ENCODE measurements around the gene CLDN24.
"Not testable (repeated sequence)": the region's sequence is repeated elsewhere in the genome, so short reads cannot be mapped to it uniquely, and the experiment has no call there.

The CLDN24 gene

DNA sequence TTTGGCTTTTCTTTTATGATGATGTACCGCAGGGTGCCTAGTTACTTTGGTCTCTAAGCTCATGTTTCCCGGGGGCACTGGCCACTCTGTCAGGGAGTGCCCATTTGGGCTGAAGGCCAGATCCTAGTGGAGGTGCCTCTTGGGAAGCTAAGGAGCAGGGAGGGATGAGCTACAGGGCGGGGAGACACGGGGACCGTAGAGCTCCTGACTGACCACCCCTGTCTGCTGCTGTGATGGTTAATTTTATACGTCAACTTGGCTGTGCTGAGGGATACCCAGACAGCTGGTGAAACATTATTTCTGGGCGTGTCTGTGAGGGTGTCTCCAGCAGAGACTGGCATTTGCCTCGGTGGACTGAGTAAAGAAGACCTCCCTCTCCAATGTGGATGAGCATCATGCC lies 24.9 kb upstream of the CLDN24 start:
- DNase-seq (ENCODE audit: low spot score): no peak

DNA sequence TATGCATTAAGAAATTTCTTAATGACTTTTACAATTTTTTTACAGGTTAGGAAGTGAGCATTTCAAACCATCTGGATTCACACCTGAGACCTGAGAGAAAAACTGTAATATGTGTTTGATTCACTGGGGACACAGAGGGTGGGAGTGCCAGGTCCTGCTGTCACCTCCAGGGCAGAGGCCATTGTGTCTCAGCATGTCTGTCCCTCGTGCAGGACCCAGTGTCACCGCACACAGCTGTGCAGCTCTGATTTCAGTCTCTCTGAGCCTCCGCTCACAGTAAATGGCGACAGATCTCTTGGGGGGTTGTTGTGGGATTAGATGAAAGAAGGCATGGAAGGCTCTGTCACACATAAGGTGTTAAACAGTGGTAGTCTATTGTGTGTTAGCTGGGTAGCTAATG lies 23.0 kb upstream of the CLDN24 start:
- no peak for DNase-seq (ENCODE audit: low spot score)

DNA sequence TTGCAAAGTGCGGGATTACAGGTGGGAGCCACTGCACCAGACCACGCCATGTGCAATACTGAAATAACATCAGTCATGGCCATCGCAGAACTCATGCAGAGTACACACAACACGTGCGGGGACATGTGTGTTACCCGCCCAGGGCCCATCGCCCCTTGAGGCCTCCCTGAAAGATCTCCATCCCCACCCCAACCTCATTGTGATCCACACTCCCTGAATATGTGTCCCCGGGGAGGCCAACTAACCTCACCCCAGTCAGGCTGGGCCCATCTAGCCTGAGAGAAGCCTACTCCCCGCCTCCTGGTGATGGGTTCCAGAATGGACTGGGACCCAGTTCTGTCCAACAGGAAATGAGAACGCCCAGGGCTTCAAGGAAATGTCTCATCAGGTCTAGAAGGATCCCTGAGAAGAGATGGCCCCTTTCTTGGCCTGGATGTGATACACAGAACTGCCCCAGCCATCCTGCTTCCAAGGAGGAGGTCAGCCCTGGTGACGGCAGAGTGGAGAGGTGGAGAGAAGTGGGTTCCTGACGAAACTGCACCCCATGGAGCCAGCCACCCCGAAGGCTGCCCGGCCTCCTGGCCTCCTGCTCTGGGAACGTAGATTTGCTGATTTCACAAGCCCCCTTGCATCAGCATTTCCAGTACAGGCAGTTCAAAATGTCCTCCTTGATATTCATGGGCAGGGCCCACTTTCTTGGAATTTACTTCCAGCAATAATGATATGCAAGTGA lies 22.5 kb upstream of the CLDN24 start:
- DNase-seq (ENCODE audit: low spot score): no peak

DNA sequence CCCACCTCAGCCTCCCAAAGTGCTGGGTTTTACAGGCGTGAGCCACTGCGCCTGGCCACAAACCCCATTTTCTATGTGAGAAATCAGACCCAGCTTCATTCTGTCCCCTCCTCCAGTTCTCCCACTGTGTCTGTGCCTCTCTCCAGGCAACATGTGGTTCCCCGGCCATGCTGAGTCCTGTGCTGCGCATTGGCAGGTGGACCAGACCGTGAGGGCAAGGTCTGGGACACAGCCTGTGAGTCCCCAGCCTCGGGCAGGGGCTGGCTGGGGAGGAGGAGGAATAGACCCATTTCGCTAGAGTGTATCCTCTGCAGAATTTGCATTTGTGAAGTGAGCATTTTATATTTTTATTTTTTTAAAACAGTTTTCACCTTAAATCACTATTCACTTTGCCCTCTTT lies 21.5 kb upstream of the CLDN24 start:
- no peak for DNase-seq (ENCODE audit: low spot score)

DNA sequence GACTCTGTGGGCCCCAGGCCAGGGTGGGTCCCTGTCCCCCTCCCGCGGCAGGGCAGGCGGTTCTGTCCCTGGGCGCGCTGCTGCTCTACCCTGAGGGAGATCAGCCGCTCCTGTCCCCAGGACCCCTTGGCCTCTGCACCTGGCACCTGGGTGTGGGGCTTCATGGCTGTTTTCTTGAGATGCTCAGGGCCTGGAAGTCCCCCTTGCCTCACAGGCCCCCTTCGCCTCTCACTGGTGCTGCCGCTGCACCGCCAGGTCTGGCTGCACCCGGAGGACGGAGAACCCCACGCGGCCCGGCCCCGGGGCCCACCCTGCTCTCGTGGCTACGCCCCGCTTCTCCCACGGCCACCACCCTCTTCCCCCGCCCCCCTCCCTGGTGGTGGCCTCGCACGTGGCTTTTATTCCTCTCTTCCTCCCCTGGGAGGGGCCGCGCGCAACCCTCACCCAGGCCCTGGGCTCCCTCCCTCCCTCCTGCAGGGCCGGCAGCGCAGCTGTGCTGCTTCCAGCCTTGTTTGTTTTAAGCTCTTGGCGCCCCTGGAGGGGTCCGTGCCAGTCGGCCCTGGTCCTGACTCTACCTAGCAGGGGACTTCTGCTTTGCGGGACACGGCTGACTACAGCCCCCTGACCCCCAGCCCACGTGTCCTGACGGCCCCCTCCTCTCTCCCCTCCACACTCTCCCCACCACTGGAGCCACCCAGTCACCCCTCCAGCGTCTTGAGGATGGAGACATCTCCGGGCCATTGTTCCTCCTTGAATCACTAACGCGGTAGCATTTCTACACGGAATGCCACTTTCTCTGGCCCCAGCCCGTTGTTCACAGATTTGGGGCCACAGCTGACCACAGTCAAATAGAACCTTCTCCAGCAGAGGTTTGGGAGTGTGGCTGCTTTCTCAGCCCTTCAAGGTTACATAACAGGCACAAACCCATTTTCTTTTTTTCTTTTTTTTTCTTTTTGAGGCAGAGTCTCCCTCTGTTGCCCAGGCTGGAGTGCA lies 20.6 kb upstream of the CLDN24 start:
- DNase-seq (ENCODE audit: low spot score): no peak

DNA sequence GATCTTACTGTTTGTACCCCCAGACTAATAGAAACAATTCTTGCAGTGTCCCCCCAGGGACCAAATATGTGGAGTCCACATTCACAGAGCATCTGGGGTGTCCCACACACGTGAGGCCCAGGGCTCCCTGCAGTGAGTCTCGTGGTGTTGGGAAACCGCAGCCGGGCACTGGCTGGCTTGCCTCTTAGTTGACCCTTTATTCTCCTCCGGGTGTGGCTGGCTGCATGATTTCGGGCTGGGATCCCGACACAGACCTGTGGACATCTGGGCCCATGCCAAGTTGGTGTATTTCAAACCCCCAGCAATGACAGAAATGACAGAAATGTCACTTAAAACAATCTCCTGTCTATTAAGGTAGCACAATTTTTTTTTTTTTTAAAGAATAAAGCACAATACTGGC lies 15.6 kb upstream of the CLDN24 start:
- no peak for DNase-seq (ENCODE audit: low spot score)

DNA sequence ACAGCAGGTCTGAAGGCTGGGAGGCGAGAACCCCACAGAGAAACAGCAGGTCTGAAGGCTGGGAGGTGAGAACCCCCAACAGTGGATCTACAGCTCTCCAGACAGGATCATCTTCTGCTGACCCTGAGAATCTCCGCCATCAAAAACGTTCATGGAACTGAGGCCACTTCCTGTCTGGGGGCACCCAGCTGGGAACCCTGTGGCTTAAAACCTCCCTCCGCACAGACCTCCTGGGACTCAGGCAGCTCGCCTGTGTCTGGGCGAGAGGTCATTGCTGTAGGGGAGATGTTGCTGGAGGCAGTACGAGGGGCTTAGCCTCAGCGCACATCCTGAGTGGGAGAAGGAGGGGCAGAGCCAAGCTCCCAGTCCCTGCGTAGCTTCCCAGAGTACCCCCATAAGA lies 15.1 kb upstream of the CLDN24 start:
- DNase-seq (ENCODE audit: low spot score): no peak

DNA sequence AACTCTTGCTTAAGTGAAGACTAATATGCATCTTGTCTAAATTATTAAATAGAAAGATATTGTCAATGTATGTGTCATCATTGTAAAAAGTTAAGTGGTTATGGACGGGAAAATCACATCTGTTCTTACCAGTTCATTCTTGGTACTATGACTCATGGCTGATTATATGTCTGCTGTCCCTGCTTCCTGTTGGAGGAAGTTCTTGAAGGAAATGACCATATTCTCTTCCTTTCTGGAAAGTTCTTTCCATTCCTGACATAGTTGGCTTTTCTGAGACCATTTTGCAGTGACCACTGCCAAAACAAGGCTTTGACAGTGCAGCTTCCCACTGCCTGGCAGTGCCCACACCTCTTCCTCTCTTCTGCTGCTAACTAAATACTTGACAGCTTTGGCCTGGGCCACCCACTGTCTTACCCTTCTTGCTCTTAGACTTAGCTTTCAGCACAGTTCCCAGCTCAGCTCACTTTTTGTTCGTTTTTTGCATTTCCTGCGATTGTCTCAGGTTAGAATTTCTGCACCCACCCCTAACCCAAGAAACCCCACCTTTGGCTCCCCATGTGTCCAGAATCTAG lies 13.2 kb upstream of the CLDN24 start:
- DNase-seq (ENCODE audit: low spot score): peak; percentile 95

DNA sequence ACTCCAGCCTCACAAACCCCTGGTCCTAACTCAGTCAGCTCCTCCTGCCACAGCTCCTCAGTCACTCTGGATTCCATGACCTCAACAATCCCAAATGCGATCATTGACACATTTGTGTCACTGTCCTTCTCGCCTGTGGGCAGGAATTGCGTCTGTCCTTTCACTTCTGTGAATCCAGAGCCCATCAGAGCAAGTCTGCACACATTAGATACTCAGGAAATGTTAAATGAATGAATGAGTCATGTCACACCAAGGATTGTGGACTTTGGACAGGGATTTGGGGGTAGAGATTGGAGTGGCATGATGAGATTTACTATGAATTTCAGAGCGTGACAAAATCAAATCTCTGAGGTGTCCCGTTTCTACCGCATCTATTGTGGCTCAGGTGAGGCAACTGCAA lies 11.8 kb upstream of the CLDN24 start:
- DNase-seq (ENCODE audit: low spot score): peak; percentile 29

DNA sequence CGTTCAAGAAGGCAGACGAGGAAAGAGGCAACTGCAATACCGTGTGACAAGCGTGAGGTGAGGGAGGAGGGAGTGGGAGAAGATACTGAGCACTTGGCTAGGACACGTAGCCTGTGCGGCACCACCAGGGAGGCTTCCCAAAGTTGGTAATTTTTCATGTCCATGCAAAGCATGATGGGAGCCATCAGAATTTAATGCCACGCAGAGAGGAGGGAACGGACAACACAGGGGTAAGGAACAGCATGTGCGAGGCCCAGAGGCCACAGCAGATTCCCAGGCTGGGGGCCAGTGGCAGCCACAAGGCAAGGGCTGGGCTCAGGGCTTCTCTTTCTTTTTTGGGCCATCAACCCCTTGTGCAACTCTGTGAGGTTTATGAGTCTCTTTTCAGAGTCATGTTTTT lies 11.0 kb upstream of the CLDN24 start:
- DNase-seq (ENCODE audit: low spot score): no peak

DNA sequence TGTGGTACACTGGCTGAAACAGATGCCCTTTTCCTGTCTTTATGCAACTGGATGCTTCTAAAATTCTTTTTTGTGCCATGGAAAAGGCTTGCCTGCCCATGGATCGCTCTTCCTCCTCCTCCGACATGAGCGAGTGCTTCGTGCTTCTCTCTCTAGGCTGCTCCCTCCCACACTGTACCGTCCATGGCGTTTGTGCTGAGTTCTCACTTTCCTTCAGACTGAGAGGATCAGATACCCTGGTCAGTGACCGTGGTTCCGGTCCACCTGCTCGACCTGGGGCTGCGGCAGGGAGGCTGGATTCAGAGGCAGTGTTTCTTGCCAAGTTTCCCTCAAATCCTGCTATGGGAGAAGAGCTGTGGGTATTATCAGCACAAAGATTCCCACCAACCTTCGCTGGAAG lies 10.2 kb upstream of the CLDN24 start:
- no peak for DNase-seq (ENCODE audit: low spot score)

DNA sequence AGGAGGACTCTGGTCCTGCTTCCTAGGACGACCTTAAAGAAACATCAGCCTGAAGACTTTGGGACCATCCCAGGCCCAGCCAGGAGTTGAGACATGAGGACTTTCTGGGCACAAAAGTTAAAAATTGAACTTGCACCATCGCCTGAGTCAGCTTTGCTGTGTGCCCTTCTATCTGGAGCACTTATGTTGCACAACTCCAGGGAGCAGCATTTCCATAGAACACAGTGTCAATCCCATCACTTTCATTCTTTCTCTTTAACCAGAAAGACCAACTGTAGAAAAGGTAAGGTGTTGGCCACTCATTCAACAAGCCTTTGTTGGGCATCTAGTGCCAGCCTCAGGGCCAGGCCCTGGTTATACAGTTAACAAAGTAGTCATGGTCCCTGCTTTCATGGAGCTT lies 8.6 kb upstream of the CLDN24 start:
- no peak for DNase-seq (ENCODE audit: low spot score)

DNA sequence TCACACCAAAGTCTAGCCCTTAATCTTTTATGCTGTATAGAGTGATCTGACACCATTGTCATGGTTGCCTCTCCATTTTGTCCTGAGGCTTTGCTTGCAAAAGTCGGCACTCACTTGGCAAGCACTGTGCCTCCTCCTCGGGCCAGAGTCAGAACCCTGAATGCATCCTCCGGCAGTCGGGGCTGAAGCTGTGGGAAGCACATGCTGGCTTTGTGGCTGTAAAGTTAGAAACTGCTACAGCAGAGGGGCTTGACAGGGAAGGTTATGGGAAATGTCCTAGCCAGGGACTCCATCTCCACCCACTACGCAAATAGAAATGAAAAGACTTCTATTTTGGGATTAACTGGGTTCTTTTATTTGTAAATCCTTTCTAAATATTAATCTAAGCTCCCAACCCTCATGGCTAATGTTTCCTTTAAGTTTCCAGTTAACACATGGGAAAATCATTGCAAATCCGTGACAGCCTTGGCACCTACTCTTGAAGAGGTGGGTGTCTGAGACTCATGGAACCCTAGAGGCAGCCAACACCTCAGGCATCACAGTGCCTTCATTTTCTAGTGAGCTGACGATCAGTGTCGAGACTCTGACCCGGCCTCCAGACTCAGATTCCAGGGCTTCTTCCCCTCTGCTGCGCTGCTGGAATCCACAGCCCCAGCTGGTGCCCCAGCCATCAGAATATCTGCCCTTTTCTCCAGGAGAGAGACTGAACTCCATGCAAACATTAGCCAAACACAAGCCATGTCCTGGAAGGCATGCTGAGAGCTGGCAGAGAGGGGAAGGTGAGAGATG lies 7.9 kb upstream of the CLDN24 start:
- DNase-seq (ENCODE audit: low spot score): no peak

DNA sequence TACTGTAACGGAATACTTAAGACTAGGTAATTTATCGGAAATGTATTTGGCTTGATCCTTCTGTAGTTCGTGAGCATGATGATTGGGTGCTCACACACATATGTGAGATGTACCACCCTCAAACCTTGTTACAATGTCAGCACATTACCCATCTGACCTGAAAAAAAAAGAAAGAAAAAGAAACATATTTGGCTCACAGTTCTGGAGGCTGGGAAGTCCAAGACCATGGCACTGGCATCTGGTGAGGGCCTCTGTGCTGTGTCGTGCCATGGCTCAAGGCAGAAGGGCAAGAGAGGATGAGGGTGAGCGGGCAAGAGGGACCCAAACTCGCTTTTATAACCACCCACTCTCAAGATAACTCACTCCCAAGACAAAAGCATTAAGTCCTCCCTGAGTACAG lies 7.0 kb upstream of the CLDN24 start:
- DNase-seq (ENCODE audit: low spot score): no peak

DNA sequence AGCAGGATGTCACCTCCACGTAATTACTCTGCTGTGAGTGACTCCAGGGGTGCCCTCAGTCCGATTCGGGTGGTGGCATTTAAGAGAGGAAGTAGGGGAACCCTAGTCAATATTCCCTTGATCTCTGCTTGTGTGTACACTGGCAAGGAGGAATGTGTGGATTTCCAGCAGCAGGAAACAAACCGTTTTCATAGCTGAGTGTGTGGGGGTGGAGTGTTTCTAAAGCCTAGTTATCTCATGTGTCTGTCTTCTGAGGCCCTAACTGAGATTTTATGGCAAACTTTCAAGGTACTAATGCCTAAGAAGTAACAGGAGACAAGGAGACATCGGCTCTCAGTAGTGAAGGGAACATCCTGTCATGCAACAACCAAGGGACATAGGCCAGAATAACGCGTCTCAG lies 6.6 kb upstream of the CLDN24 start:
- no peak for DNase-seq (ENCODE audit: low spot score)

DNA sequence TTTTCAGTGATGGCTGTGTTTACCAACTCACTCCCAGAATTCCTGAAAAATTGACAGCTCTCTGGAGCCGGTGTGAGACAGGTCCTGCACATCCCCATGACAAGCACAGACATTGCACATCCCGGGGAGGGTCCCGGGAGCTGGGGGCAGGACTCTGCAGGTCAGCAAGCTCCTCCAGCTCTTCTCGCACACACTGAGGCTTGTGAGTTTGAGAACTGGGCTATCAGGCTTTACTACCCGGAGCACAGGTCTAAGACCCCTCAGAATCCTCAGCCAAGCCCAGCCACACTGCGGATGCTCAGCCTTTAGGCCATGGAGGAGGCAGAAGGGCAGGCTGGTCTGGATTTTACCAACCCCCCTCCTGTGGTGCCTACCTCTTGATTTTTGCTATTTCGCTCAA lies 5.6 kb upstream of the CLDN24 start:
- no peak for DNase-seq (ENCODE audit: low spot score)

DNA sequence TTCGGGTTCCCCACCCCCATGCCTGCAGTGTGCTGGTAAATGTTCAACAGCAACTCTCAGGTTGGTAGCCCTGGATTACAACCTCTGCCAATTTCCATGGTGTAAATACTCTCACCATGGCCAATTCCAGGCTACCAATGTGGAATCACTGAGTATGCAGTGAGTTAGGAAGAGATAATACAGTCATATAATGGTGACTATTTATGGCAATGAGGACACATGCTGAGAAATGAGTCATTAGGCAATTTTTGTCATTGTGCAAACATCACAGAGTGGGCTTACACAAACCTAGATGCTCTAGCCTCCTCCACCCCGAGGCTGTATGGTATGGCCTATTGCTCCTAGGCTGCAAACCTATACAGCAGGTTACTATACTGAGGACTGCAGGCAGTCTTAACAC lies 4.6 kb upstream of the CLDN24 start:
- DNase-seq (ENCODE audit: low spot score): no peak

DNA sequence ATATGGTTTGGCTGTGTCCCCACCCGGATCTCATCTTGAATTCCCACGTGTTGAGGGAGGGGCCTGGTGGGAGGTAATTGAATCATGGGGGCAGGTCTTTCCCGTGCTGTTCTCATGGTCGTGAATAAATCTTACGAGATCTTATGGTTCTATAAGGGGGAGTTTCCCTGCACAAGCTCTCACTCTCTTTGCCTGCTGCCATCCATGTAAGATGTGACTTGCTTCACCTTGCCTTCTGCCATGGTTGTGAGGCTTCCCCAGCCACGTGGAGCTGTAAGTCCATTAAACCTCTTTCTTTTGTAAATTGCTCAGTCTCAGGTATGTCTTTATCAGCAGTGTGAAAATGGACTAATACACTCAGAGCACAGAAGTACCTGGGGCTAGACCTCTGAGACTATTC lies 4.2 kb upstream of the CLDN24 start:
- DNase-seq (ENCODE audit: low spot score): not testable (repeated sequence)

DNA sequence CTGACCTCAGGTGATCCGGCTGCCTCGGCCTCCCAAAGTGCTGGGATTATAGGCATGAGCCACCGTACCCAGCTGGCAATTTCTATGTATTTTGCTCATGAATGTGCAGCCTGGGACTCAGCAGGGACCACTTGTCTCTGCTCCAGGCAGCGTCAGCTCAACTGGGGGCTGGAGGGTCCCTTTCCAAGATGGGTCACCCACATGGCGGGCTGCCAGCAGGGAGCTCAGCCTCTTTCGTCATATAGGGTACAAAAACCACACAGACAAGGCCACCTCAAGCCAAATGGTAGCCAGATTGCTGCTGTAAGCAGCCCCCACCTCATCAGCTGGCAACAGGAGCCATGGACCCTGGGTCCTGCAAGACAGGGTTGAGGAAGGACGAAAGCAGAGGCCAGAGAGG lies 2.4 kb upstream of the CLDN24 start:
- DNase-seq (ENCODE audit: low spot score): no peak

DNA sequence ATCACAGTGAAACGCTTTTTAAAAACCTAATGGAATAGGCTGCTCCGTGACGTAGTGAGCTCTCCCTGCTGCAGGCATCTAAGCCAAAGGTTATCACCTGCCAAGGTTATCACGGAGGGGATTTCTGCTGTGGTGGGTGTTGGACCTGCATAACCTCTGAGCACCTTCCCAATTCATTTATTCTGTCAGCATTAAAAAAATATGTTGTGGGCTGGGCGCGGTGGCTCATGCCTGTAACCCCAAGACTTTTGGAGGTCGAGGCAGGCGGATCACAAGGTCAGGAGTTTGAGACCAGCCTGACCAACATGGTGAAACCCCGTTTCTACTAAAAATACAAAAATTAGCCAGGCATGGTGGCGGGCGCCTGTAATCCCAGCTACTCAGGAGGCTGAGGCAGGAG lies 1.8 kb upstream of the CLDN24 start:
- DNase-seq (ENCODE audit: low spot score): not testable (repeated sequence)

DNA sequence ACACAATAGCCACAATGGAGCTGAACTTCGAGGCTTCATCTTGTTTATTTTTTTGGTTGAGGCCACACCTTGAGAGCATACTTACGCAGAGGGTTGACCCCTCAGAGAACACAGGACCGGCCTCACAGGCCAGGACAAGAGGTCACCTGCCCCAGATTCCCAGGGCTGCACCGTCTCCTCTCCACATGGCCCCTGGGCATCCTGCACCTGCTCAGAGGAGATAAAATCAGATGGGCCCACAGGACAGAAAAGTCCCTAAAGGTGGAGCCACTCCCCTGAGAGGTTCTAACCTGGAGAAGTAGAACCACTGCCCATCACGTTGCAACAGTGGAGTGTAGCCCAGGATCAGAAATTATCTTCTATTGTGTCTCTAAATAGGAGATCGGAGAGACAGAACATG lies 1.1 kb upstream of the CLDN24 start:
- DNase-seq (ENCODE audit: low spot score): no peak

DNA sequence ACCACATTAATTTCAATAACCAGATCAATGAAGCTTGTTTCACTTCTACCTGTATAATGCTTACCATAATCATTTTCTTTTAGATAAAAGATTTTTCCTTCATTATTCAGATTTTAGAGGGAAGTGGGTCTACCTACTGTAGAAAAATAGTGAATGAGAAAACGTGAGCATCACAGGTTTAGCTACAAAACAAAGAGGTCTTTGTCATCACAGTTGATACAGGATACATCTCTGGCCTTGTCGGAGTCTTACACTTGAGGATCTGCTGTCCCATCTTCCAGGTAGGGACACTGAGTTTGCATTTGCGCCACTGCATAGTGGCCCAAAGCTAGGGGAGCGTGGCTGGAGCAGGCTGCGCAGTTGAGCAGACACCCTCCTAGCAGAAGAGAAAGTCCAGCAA lies 710 bp downstream of the CLDN24 start:
- no peak for DNase-seq (ENCODE audit: low spot score)

Measured in kidney capillary endothelial cell (primary cell).